OCI-LY3 (cell line): ENCODE measurements around the gene TEAD3.

Source experiments
- H2AFZ ChIP-seq: fragments of 200-600, 300-600 bp; shearing (Covaris generic); 2 replicates; pipeline ENCODE4 v1.6.0; 2014; ENCODE audit warnings: antibody characterized with exemption, low read depth, low read length
- H3K27ac ChIP-seq: fragments of 200-600, 300-600 bp; sonication (generic); 2 replicates; pipeline ENCODE4 v1.5.1; 2014; ENCODE audit warnings: mild to moderate bottlenecking, low read length, moderate library complexity, mixed read lengths
- H3K27me3 ChIP-seq: fragments of 200-600, 300-600 bp; sonication (generic); 2 replicates; pipeline ENCODE4 v1.6.1; 2014; ENCODE audit warnings: low read depth, low read length, mixed read lengths
- H3K36me3 ChIP-seq: fragments of 200-600, 300-600 bp; sonication (generic); replicated peaks from 2 replicates; pipeline ENCODE3; 2014; ENCODE audit warnings: low read depth, low read length, mixed read lengths
- H3K4me1 ChIP-seq: fragments of 300-600, 200-600 bp; sonication (generic); 2 replicates; pipeline ENCODE4 v1.6.1; 2014; ENCODE audit warnings: low read length, mixed read lengths
- H3K4me2 ChIP-seq: fragments of 200-600, 300-600 bp; sonication (generic); 2 replicates; pipeline ENCODE4 v1.6.1; 2014; ENCODE audit warnings: low read length, mixed read lengths
- H3K4me3 ChIP-seq: fragments of 300-600, 200-600 bp; sonication (generic); 2 replicates; pipeline ENCODE4 v1.5.1; 2014; ENCODE audit warnings: antibody characterized with exemption, mild to moderate bottlenecking, low read length, moderate library complexity
- H3K79me2 ChIP-seq: fragments of 300-600, 200-600 bp; shearing (Covaris generic); 2 replicates; pipeline ENCODE4 v1.6.1; 2014; ENCODE audit warnings: mild to moderate bottlenecking, low read length, mixed read lengths
- H3K9ac ChIP-seq: fragments of 300-600, 200-600 bp; shearing (Covaris generic); 2 replicates; pipeline ENCODE4 v1.6.0; 2014; ENCODE audit warnings: mild to moderate bottlenecking, low read length, moderate library complexity
- H3K9me3 ChIP-seq: fragments of 200-600, 300-600 bp; shearing (Covaris generic); 2 replicates; pipeline ENCODE4 v1.6.1; 2014; ENCODE audit warnings: low read length, mixed read lengths; ENCODE audit not compliant: insufficient read depth
- H4K20me1 ChIP-seq: fragments of 200-600, 300-600 bp; sonication (generic); 2 replicates; pipeline ENCODE4 v1.6.1; 2016; ENCODE audit warnings: low read length, mixed read lengths; ENCODE audit not compliant: insufficient read depth
- CTCF ChIP-seq: fragments of 200-600, 300-600 bp; sonication (generic); IDR thresholded peaks from 2 replicates; pipeline ENCODE4 v1.5.1; 2014; ENCODE audit warnings: antibody characterized with exemption, low read length, low read depth
- EZH2phosphoT487 ChIP-seq: fragments of 200-600 bp; shearing (Covaris generic); IDR thresholded peaks from 2 replicates; pipeline ENCODE4 v1.6.1; 2018; ENCODE audit warnings: antibody characterized with exemption, mixed run types, low read depth

Gene TEAD3

DNA sequence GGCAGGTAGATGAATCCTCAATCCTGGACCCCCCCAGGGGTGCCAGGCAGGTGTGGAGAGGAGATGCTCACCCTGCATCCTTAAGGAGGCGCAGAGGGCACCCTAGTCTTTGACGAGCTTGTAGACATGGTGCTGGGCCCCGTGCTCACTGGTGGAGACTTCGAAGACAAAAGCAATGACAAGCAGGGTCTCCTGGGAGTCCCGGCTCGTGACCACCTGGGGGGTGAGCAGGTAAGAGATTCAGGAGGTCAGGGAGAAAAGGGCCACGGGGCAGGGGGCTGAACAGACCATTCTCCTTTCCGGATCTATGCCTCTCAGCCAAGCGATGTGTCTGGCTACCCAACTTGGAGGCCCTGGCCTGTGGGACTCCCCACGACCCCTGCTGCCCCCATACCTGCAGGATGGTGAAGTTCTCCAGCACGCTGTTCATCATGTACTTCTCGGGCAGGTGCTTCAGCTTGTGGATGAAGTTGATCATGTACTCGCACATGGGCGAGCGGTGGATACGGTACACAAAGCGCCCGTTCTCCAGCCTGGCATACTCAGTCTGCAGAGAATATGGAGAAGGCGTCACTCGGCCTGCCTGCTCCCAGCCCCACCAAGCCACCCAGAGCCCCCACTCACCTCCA is 21.8 kb downstream of the TEAD3 start:
- TF ChIP-seq CTCF (no peak), EZH2phosphoT487 (no peak)
- Histone ChIP-seq H3K79me2 (peaks cover 20% of the 10 kb centered on the region), H3K27ac (no peak overlapping the region), H3K9me3 (no peaks in the 10 kb centered on the region), H3K4me2 (no peak overlapping the region), H3K27me3 (no peaks in the 10 kb centered on the region), H3K4me3 (no peak overlapping the region), H4K20me1 (peaks cover 33% of the 10 kb centered on the region), H3K36me3 (peaks cover 26% of the 10 kb centered on the region), H2AFZ (no peak overlapping the region), H3K9ac (no peak overlapping the region), H3K4me1 (peaks cover 18% of the 10 kb centered on the region)

DNA sequence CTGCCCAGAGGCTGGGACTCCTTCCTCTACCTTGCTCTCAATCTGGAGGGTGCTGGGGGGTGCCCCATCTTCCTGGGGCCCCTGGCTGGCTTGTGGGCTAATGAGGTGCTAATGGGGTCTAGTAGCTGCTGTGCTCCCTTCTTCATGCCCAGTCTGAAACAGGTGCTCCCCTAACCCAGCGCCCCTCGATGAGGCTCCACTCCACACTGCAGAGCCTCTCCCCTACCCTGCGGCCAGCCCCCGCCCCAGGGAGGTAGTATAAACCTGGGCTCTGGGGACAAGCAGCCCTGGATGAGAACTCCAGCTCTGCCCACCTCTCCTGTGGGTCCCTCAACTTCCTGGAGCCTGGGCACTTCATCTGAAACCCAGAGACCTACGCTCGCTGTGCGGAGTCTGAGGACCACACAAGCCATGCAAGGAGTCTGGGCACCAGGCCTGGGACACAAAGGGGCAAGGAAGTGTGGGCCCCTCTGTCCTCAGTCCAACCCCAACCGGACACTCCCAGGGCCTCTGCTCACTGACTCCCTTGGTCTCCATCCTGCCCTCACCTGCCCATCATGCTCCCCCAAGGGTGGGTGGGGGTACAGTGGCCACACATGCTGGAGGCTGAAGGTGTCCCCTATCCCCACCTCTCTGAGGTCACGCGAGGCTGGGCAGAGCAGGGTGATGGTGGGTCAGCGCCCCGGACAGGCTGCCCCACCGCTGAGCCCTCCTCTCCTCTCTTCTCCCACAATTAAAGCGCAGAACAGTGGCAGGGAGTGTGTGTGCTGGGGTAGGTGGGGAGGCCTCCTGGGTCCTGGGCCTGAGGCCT is 22.5 kb downstream of the TEAD3 start:
- H3K4me2 ChIP-seq = no peak overlapping the region
- peaks cover 33% of the 10 kb centered on the region for H3K36me3 ChIP-seq
- H3K9ac ChIP-seq = no peak overlapping the region
- 0 out of 2 replicates have a peak overlapping the region, but pooled peaks have one; percentile 13 for H3K27ac ChIP-seq
- TF ChIP-seq CTCF (no peak), EZH2phosphoT487 (no peak)
- H3K27me3 ChIP-seq = no peaks in the 10 kb centered on the region
- peaks cover 27% of the 10 kb centered on the region for H3K79me2 ChIP-seq
- no peaks in the 10 kb centered on the region for H3K9me3 ChIP-seq
- H3K4me3 ChIP-seq = no peak overlapping the region
- no peak overlapping the region for H2AFZ ChIP-seq
- H3K4me1 ChIP-seq = peaks cover 21% of the 10 kb centered on the region
- peaks cover 40% of the 10 kb centered on the region for H4K20me1 ChIP-seq

DNA sequence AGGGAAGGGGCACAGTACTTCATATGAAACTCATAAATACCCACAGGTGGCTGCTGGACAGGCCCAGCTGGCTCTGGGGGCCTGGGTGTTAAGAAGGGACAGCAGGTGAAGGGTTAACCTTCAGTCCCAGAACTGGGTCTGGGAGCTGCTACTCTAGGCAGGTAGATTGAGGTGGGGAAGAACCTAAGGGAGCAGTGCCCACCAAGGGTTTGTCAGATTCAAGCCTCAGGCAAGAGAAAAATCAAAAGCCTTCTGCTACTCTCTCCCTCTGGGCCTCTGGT is 23.1 kb downstream of the TEAD3 start:
- Histone ChIP-seq H3K4me3 (no peak overlapping the region), H4K20me1 (peaks cover 45% of the 10 kb centered on the region), H3K36me3 (peaks cover 38% of the 10 kb centered on the region), H3K9me3 (no peaks in the 10 kb centered on the region), H3K27ac (0 out of 2 replicates have a peak overlapping the region, but pooled peaks have one; percentile 13), H3K4me2 (no peak overlapping the region), H3K27me3 (no peaks in the 10 kb centered on the region), H3K4me1 (peaks cover 21% of the 10 kb centered on the region), H2AFZ (no peak overlapping the region), H3K9ac (no peak overlapping the region), H3K79me2 (peaks cover 33% of the 10 kb centered on the region)
- TF ChIP-seq EZH2phosphoT487 (no peak), CTCF (no peak)

DNA sequence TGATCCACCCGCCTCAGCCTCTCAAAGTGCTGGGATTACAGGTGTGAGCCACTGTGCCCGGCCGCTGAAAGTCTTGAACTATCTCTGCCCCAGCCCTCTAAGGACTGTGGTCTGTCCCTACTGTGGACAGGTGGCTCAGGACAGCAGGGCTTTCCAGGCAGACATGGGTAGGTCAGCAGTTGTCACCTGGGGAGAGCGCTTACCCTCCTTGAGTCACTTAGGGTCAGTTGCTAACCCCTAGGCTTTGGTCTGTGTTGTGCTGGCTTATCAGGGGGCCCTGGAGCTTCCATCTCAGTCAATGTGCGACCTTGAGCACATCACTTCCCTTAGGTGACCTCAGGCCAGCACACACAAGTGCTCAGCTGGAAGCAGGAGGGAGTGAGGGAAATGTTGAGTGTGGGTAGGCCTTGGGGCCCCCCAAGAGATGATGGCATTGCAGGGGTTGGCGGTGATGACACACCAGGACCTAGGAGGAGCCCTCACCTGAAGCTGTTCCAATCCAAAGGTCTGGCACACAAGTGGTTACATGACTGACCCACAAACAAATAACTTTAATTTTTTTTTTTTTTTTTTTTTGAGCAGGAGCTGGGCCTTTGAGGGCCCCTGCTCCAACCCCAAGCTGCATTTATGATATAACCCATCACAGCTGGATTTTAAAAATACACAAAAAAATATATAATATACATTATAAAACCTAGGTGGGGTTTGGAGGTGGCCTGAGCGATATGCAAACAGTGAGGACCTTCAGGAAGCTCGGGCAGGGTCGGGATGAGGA is 23.6 kb downstream of the TEAD3 start:
- H3K4me2 ChIP-seq = no peak overlapping the region
- H4K20me1 ChIP-seq = peaks cover 45% of the 10 kb centered on the region

More for the DNA sequence above, 23.6 kb downstream of the TEAD3 start:
- Histone ChIP-seq H3K27me3 (no peaks in the 10 kb centered on the region), H3K79me2 (peaks cover 38% of the 10 kb centered on the region), H3K9me3 (no peaks in the 10 kb centered on the region), H3K4me3 (no peak overlapping the region), H3K4me1 (peaks cover 21% of the 10 kb centered on the region), H3K9ac (no peak overlapping the region), H3K36me3 (peaks cover 43% of the 10 kb centered on the region), H2AFZ (no peak overlapping the region), H3K27ac (peak overlapping the region; percentile 13; the same call in 1 of the 2 replicates)
- TF ChIP-seq CTCF (no peak), EZH2phosphoT487 (no peak)
